Left ventricle myocardium inferior (tissue), 1 donor: ENCODE data around the gene PNPLA4. TPM values are rescaled to one million over a fixed set of nuclear protein-coding genes. Genes with fewer than 3 reads are reported as not detected.
A peak's percentile ranks its signal among the peaks of the same experiment; 100 is the strongest.

Experiments used
- DNase-seq: peaks from one replicate; pipeline ENCODE4 v3.0.0-alpha.2; 2020
- H3K27ac ChIP-seq: fragments of 200-600 bp; replicated peaks from 2 replicates; pipeline ENCODE4 v1.8.0; 2021
- H3K27me3 ChIP-seq: fragments of 200-600 bp; 2 replicates; pipeline ENCODE4 v1.8.0; 2021; ENCODE audit warnings: low read depth
- H3K36me3 ChIP-seq: fragments of 200-600 bp; 2 replicates; pipeline ENCODE4 v1.8.0; 2021
- H3K4me1 ChIP-seq: fragments of 200-600 bp; 2 replicates; pipeline ENCODE4 v1.8.0; 2021
- H3K4me3 ChIP-seq: fragments of 200-600 bp; 2 replicates; pipeline ENCODE4 v1.8.0; 2021; ENCODE audit warnings: mild to moderate bottlenecking, moderate library complexity
- H3K9me3 ChIP-seq: fragments of 200-600 bp; replicated peaks from 2 replicates; pipeline ENCODE4 v1.8.0; 2021
- CTCF ChIP-seq: fragments of 200-600 bp; IDR thresholded peaks from 2 replicates; pipeline ENCODE4 v1.8.0; 2021; ENCODE audit warnings: antibody characterized with exemption, mild to moderate bottlenecking, borderline replicate concordance
- intact Hi-C: fragments of 100-400 bp; cut with micrococcal nuclease; formaldehyde crosslinking; loops from one replicate; pipeline ENCODE4 v1.11.0; 2022
- long read RNA-seq: library from polyadenylated mRNA; unstranded; transcript quantifications from one replicate; pipeline ENCODE4 v2.0.0, GENCODE V29; 2021
- total RNA-seq: library from RNA; stranded (reverse); fragmentation: NEBNext Ultra II Directional; extraction: Animal tissue kit (Norgen Biotek cat#: 25700); gene quantifications from one replicate; pipeline ENCODE4 v1.2.1, GENCODE V29; 2021
- donor health status: DM: no; HTN: yes; CAD: no; lungs with severe emphysema.

Gene PNPLA4
- 34.5 TPM for total RNA-seq
- long read RNA-seq, transcript PNPLA4-201 (7 exons, 3,372 nt): major isoform, 18 of 29 reads
- long read RNA-seq, partial matches to known transcripts: 6 of 29 reads
- long read RNA-seq, other reads (novel, unspliced or antisense): 3 of 29 reads

GRCh38 chrX:7927259-7928167 lies at the start of gene PNPLA4:
Gene PNPLA4, minus strand, starts transcription at chrX:7927413. Its CDS starts 1,294 bp downstream, at chrX:7926119.
- DNase-seq: peak; percentile 77
- Histone ChIP-seq H3K9me3 (no peaks in the 10 kb centered on the region), H3K27ac (peak within 1 kb of the TSS; percentile 88), H3K4me3 (peak within 1 kb of the TSS; percentile 73), H3K36me3 (no peaks in the 10 kb centered on the region), H3K4me1 (peaks cover 12% of the 10 kb centered on the region), H3K27me3 (no peaks in the 10 kb centered on the region)
- intact Hi-C loops: no loop called here
- peak; percentile 48 for TF ChIP-seq CTCF

GRCh38 chrX:7972586-7972985 lies 45.4 kb upstream of the PNPLA4 start:
- Histone ChIP-seq H3K27ac (no peak overlapping the region), H3K9me3 (no peaks in the 10 kb centered on the region), H3K27me3 (no peaks in the 10 kb centered on the region), H3K4me1 (no peaks in the 10 kb centered on the region), H3K4me3 (no peak overlapping the region), H3K36me3 (no peaks in the 10 kb centered on the region)
- intact Hi-C loops: no loop called here
- no peak for TF ChIP-seq CTCF
- DNase-seq: no peak

- H3K4me1 ChIP-seq: no peaks in the 10 kb centered on the region
- no peaks in the 10 kb centered on the region for H3K27me3 ChIP-seq
- H3K36me3 ChIP-seq: no peaks in the 10 kb centered on the region
- intact Hi-C loops: no loop called here
- no peaks in the 10 kb centered on the region for H3K9me3 ChIP-seq
- no peak for DNase-seq
- H3K4me3 ChIP-seq: no peak overlapping the region
- TF ChIP-seq CTCF: no peak
- no peak overlapping the region for H3K27ac ChIP-seq
These were observed 43.2 kb upstream of the PNPLA4 start for GRCh38 chrX:7970428-7970827.

- no peaks in the 10 kb centered on the region for H3K4me1 ChIP-seq
- no peaks in the 10 kb centered on the region for H3K9me3 ChIP-seq
- H3K27me3 ChIP-seq: no peaks in the 10 kb centered on the region
- H3K4me3 ChIP-seq: no peak overlapping the region
- intact Hi-C loops: no loop called here
- no peaks in the 10 kb centered on the region for H3K36me3 ChIP-seq
- no peak overlapping the region for H3K27ac ChIP-seq
- TF ChIP-seq CTCF: no peak
- no peak for DNase-seq
These were observed 38.2 kb upstream of the PNPLA4 start for GRCh38 chrX:7965436-7965835.

GRCh38 chrX:7960246-7960645 lies 33.0 kb upstream of the PNPLA4 start:
- Histone ChIP-seq H3K4me3 (no peak overlapping the region), H3K4me1 (no peaks in the 10 kb centered on the region), H3K27ac (no peak overlapping the region), H3K36me3 (no peaks in the 10 kb centered on the region), H3K27me3 (no peaks in the 10 kb centered on the region), H3K9me3 (no peaks in the 10 kb centered on the region)
- intact Hi-C loops: no loop called here
- no peak for DNase-seq
- no peak for TF ChIP-seq CTCF
